ENCODE measurements around the gene MSH6. TPM values are rescaled to one million over a fixed set of nuclear protein-coding genes. Genes with fewer than 3 reads are reported as not detected.
"Not testable (repeated sequence)": the region's sequence is repeated elsewhere in the genome, so short reads cannot be mapped to it uniquely, and the experiment has no call there.

Gene MSH6
- total RNA-seq, 4 donors from 2014 or later, result 9.4 to 26.6 (median 16.3) TPM

DNA sequence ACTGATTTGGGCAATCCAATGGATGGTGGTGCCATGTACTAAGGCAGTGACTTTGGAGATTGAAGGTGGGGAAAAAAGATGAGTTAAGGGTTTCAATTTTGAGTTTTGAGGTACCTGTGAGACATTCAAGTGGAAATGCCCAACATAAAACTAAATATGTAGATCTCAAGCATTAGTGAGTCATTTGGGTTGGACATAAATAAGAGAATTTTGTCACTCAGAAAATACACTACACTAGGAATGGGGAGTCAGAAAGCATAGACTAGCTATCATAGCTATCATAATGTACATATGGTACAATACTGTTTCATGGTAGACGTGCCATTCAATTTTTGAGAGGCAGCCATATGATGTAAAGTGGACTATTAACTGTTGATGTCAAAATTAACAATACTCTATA lies 67.3 kb downstream of the MSH6 start:
- TF ChIP-seq, protein P1, sequence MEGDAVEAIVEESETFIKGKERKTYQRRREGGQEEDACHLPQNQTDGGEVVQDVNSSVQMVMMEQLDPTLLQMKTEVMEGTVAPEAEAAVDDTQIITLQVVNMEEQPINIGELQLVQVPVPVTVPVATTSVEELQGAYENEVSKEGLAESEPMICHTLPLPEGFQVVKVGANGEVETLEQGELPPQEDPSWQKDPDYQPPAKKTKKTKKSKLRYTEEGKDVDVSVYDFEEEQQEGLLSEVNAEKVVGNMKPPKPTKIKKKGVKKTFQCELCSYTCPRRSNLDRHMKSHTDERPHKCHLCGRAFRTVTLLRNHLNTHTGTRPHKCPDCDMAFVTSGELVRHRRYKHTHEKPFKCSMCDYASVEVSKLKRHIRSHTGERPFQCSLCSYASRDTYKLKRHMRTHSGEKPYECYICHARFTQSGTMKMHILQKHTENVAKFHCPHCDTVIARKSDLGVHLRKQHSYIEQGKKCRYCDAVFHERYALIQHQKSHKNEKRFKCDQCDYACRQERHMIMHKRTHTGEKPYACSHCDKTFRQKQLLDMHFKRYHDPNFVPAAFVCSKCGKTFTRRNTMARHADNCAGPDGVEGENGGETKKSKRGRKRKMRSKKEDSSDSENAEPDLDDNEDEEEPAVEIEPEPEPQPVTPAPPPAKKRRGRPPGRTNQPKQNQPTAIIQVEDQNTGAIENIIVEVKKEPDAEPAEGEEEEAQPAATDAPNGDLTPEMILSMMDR (IDR thresholded peaks at IDR 0.05 in 4 of 5, conservative IDR thresholded peaks at IDR 0.05 in 1 of 5), result no peak
- no peak for TF ChIP-seq POLR2A (IDR thresholded peaks at IDR 0.05)
- H3K36me3 ChIP-seq, result no peaks in the 10 kb centered on the region
- no peaks in the 10 kb centered on the region for H3K27me3 ChIP-seq
- peaks cover 21 to 42% of the 10 kb centered on the region in 2 donors for H3K4me1 ChIP-seq
- in situ Hi-C loops (cut with MboI; ENCODE audit: low sequenced_read_pairs in 4 of 4), result loop anchor here in 3 of 4 donors (10.0 to 25.0 kb wide), 2 partner anchors 255 to 562 kb away; no protein-coding TSS in a partner anchor
- no peak overlapping the region for H3K4me3 ChIP-seq
- H3K9me3 ChIP-seq, result no peaks in the 10 kb centered on the region
- intact Hi-C loops (cut with DNase I; ENCODE audit: low total_unique reads), result no loop called here
- ATAC-seq, result no peak
- no peak overlapping the region for H3K27ac ChIP-seq
- no peak for DNase-seq

GRCh38 chr2:47853067-47853777 lies 70.3 kb downstream of the MSH6 start:
- H3K36me3 ChIP-seq; DNase-seq; intact Hi-C loops (cut with DNase I; ENCODE audit: low total_unique reads); H3K27me3 ChIP-seq; H3K4me3 ChIP-seq; H3K27ac ChIP-seq; ATAC-seq; H3K9me3 ChIP-seq: not testable (repeated sequence)
- in situ Hi-C loops (cut with MboI; ENCODE audit: low sequenced_read_pairs in 4 of 4), result loop anchor here in 3 of 4 donors (10.0 to 25.0 kb wide), 2 partner anchors 252 to 559 kb away; no protein-coding TSS in a partner anchor
- H3K4me1 ChIP-seq, result peaks cover 15 to 46% of the 10 kb centered on the region in 2 donors

Other genes starting within 250 kb of the MSH6 start
- gene KCNK12, start 212.2 kb upstream of the MSH6 start, total RNA-seq, result not detected
- gene FBXO11, start 123.4 kb downstream of the MSH6 start, total RNA-seq, result 10 to 100 TPM; 21.5 to 31.8 (median 28.4) TPM

Data from gastrocnemius medialis (tissue), 4 donors.